NCI-H345 (cell line): ENCODE results near the gene BBS4.
"Not testable (repeated sequence)": the region's sequence is repeated elsewhere in the genome, so short reads cannot be mapped to it uniquely, and the experiment has no call there.

Experiments used
- DNase-seq: peaks from one replicate; lab custom pipeline; 2025; lab: John Stamatoyannopoulos, UW

The BBS4 gene

GRCh38 chr15:72685925-72686794, at the start of gene BBS4, which contains the start of gene HIGD2B:
BBS4 (plus strand) TSS chr15:72686207; CDS start chr15:72686228, 21 bp downstream.
HIGD2B (minus strand) TSS chr15:72686182; CDS start chr15:72676374, 9,808 bp downstream.
- DNase-seq = no peak

GRCh38 chr15:72636519-72637282, 49.3 kb upstream of the BBS4 start:
- DNase-seq = not testable (repeated sequence)

- DNase-seq = not testable (repeated sequence)
Measured at GRCh38 chr15:72639759-72640483, 46.1 kb upstream of the BBS4 start.

GRCh38 chr15:72642271-72642670, 43.7 kb upstream of the BBS4 start:
- DNase-seq = not testable (repeated sequence)

GRCh38 chr15:72648631-72649253, 37.3 kb upstream of the BBS4 start:
- DNase-seq = not testable (repeated sequence)

- not testable (repeated sequence) for DNase-seq
Measured at GRCh38 chr15:72654397-72654796, 31.6 kb upstream of the BBS4 start, which contains the start of gene GOLGA6B. GOLGA6B (plus strand) TSS chr15:72654697; CDS start chr15:72654738, 41 bp downstream.

GRCh38 chr15:72656014-72656413, 30.0 kb upstream of the BBS4 start:
- DNase-seq = not testable (repeated sequence)

GRCh38 chr15:72661081-72661480, 24.9 kb upstream of the BBS4 start:
- not testable (repeated sequence) for DNase-seq

GRCh38 chr15:72663931-72664330, 22.1 kb upstream of the BBS4 start:
- not testable (repeated sequence) for DNase-seq

- not testable (repeated sequence) for DNase-seq
Measured at GRCh38 chr15:72665706-72666105, 20.3 kb upstream of the BBS4 start.

GRCh38 chr15:72669803-72670202, 16.2 kb upstream of the BBS4 start:
- not testable (repeated sequence) for DNase-seq

- DNase-seq = not testable (repeated sequence)
Measured at GRCh38 chr15:72670656-72671352, 15.2 kb upstream of the BBS4 start.

GRCh38 chr15:72671525-72671924, 14.5 kb upstream of the BBS4 start:
- no peak for DNase-seq

- DNase-seq = no peak
Measured at GRCh38 chr15:72676838-72677237, 9.2 kb upstream of the BBS4 start.

- DNase-seq = no peak
Measured at GRCh38 chr15:72680931-72681330, 5.1 kb upstream of the BBS4 start.

GRCh38 chr15:72682772-72683171, 3.2 kb upstream of the BBS4 start:
- no peak for DNase-seq

GRCh38 chr15:72685301-72685924, 594 bp upstream of the BBS4 start:
- no peak for DNase-seq

- DNase-seq = no peak
Measured at GRCh38 chr15:72688697-72689096, 2.7 kb downstream of the BBS4 start.

GRCh38 chr15:72690938-72691337, 4.9 kb downstream of the BBS4 start:
- DNase-seq = no peak

GRCh38 chr15:72698938-72699337, 12.9 kb downstream of the BBS4 start:
- DNase-seq = no peak
